ENCODE measurements around the gene SLC38A5. TPM values are rescaled to one million over a fixed set of nuclear protein-coding genes. Genes with fewer than 3 reads are reported as not detected.

The SLC38A5 gene
- polyA plus RNA-seq, 2 donors, result 16.3 to 22.1 TPM

- 61 to 70% methylated on average over 12 of the region's 12 CpGs for WGBS, 2 donors
- Histone ChIP-seq H3K27me3 (ENCODE audit: control insufficient read depth in 1 of 2, insufficient read depth in 2 of 2, low read length in 2 of 2) (no peaks in the 10 kb centered on the region), H3K27ac (ENCODE audit: low read depth in 2 of 2, low read length in 1 of 2) (no peak overlapping the region), H3K36me3 (ENCODE audit: control insufficient read depth in 2 of 2, insufficient read depth in 2 of 2, low read length in 1 of 2) (peaks cover 0 to 2% of the 10 kb centered on the region in 2 donors), H3K9me3 (ENCODE audit: control insufficient read depth in 2 of 2, insufficient read depth in 1 of 2, low read depth in 1 of 2, low read length in 1 of 2) (no peaks in the 10 kb centered on the region), H3K4me3 (ENCODE audit: low read depth in 1 of 2, low read length in 2 of 2) (no peak overlapping the region), H3K4me1 (ENCODE audit: control insufficient read depth in 2 of 2, insufficient read depth in 2 of 2, low read length in 1 of 2) (peaks cover 0 to 2% of the 10 kb centered on the region in 2 donors)
Measured at GRCh38 chrX:48472851-48473703, 3.0 kb upstream of the SLC38A5 start.

GRCh38 chrX:48472225-48472624 is 2.2 kb upstream of the SLC38A5 start:
- H3K9me3 ChIP-seq (ENCODE audit: control insufficient read depth in 2 of 2, insufficient read depth in 1 of 2, low read depth in 1 of 2, low read length in 1 of 2), result no peaks in the 10 kb centered on the region
- H3K27ac ChIP-seq (ENCODE audit: low read depth in 2 of 2, low read length in 1 of 2), result no peak overlapping the region
- H3K27me3 ChIP-seq (ENCODE audit: control insufficient read depth in 1 of 2, insufficient read depth in 2 of 2, low read length in 2 of 2), result no peaks in the 10 kb centered on the region
- no peak overlapping the region for H3K4me3 ChIP-seq (ENCODE audit: low read depth in 1 of 2, low read length in 2 of 2)
- H3K36me3 ChIP-seq (ENCODE audit: control insufficient read depth in 2 of 2, insufficient read depth in 2 of 2, low read length in 1 of 2), result no peaks in the 10 kb centered on the region
- WGBS, 2 donors, result 55 to 64% methylated on average over 9 of the region's 9 CpGs
- H3K4me1 ChIP-seq (ENCODE audit: control insufficient read depth in 2 of 2, insufficient read depth in 2 of 2, low read length in 1 of 2), result peaks cover 0 to 2% of the 10 kb centered on the region in 2 donors

- WGBS, 2 donors, result 54 to 68% methylated on average over 8 of the region's 8 CpGs
- Histone ChIP-seq H3K36me3 (ENCODE audit: control insufficient read depth in 2 of 2, insufficient read depth in 2 of 2, low read length in 1 of 2) (no peaks in the 10 kb centered on the region), H3K4me3 (ENCODE audit: low read depth in 1 of 2, low read length in 2 of 2) (no peak overlapping the region), H3K9me3 (ENCODE audit: control insufficient read depth in 2 of 2, insufficient read depth in 1 of 2, low read depth in 1 of 2, low read length in 1 of 2) (no peaks in the 10 kb centered on the region), H3K4me1 (ENCODE audit: control insufficient read depth in 2 of 2, insufficient read depth in 2 of 2, low read length in 1 of 2) (no peaks in the 10 kb centered on the region), H3K27ac (ENCODE audit: low read depth in 2 of 2, low read length in 1 of 2) (no peak overlapping the region), H3K27me3 (ENCODE audit: control insufficient read depth in 1 of 2, insufficient read depth in 2 of 2, low read length in 2 of 2) (no peaks in the 10 kb centered on the region)
Measured at GRCh38 chrX:48471504-48471903, 1.4 kb upstream of the SLC38A5 start.

- H3K9me3 ChIP-seq (ENCODE audit: control insufficient read depth in 2 of 2, insufficient read depth in 1 of 2, low read depth in 1 of 2, low read length in 1 of 2), result no peaks in the 10 kb centered on the region
- WGBS, 2 donors, result 78 to 88% methylated on average over 9 of the region's 9 CpGs
- no peaks in the 10 kb centered on the region for H3K27me3 ChIP-seq (ENCODE audit: control insufficient read depth in 1 of 2, insufficient read depth in 2 of 2, low read length in 2 of 2)
- no peak overlapping the region for H3K4me3 ChIP-seq (ENCODE audit: low read depth in 1 of 2, low read length in 2 of 2)
- H3K4me1 ChIP-seq (ENCODE audit: control insufficient read depth in 2 of 2, insufficient read depth in 2 of 2, low read length in 1 of 2), result no peaks in the 10 kb centered on the region
- H3K36me3 ChIP-seq (ENCODE audit: control insufficient read depth in 2 of 2, insufficient read depth in 2 of 2, low read length in 1 of 2), result no peaks in the 10 kb centered on the region
- no peak overlapping the region for H3K27ac ChIP-seq (ENCODE audit: low read depth in 2 of 2, low read length in 1 of 2)
Measured at GRCh38 chrX:48470833-48471118, 716 bp upstream of the SLC38A5 start.

GRCh38 chrX:48468693-48469691 is 1.1 kb downstream of the SLC38A5 start:
- H3K4me3 ChIP-seq (ENCODE audit: low read depth in 1 of 2, low read length in 2 of 2), result peak overlapping the region in 1 of 2 donors; percentile 29
- no peaks in the 10 kb centered on the region for H3K4me1 ChIP-seq (ENCODE audit: control insufficient read depth in 2 of 2, insufficient read depth in 2 of 2, low read length in 1 of 2)
- no peaks in the 10 kb centered on the region for H3K36me3 ChIP-seq (ENCODE audit: control insufficient read depth in 2 of 2, insufficient read depth in 2 of 2, low read length in 1 of 2)
- no peak overlapping the region for H3K27ac ChIP-seq (ENCODE audit: low read depth in 2 of 2, low read length in 1 of 2)
- no peaks in the 10 kb centered on the region for H3K9me3 ChIP-seq (ENCODE audit: control insufficient read depth in 2 of 2, insufficient read depth in 1 of 2, low read depth in 1 of 2, low read length in 1 of 2)
- H3K27me3 ChIP-seq (ENCODE audit: control insufficient read depth in 1 of 2, insufficient read depth in 2 of 2, low read length in 2 of 2), result no peaks in the 10 kb centered on the region
- WGBS, 2 donors, result 36 to 42% methylated on average over 23 of the region's 23 CpGs

- H3K4me1 ChIP-seq (ENCODE audit: control insufficient read depth in 2 of 2, insufficient read depth in 2 of 2, low read length in 1 of 2), result no peaks in the 10 kb centered on the region
- H3K36me3 ChIP-seq (ENCODE audit: control insufficient read depth in 2 of 2, insufficient read depth in 2 of 2, low read length in 1 of 2), result no peaks in the 10 kb centered on the region
- H3K4me3 ChIP-seq (ENCODE audit: low read depth in 1 of 2, low read length in 2 of 2), result peak overlapping the region; percentile 13 to 29
- no peak overlapping the region for H3K27ac ChIP-seq (ENCODE audit: low read depth in 2 of 2, low read length in 1 of 2)
- WGBS, 2 donors, result 6 to 20% methylated on average over 15 to 18 of the region's 18 CpGs
- H3K9me3 ChIP-seq (ENCODE audit: control insufficient read depth in 2 of 2, insufficient read depth in 1 of 2, low read depth in 1 of 2, low read length in 1 of 2), result no peaks in the 10 kb centered on the region
- H3K27me3 ChIP-seq (ENCODE audit: control insufficient read depth in 1 of 2, insufficient read depth in 2 of 2, low read length in 2 of 2), result no peaks in the 10 kb centered on the region
Measured at GRCh38 chrX:48468247-48468671, 1.8 kb downstream of the SLC38A5 start.

GRCh38 chrX:48467281-48467761 is 2.7 kb downstream of the SLC38A5 start:
- Histone ChIP-seq H3K27me3 (ENCODE audit: control insufficient read depth in 1 of 2, insufficient read depth in 2 of 2, low read length in 2 of 2) (no peaks in the 10 kb centered on the region), H3K9me3 (ENCODE audit: control insufficient read depth in 2 of 2, insufficient read depth in 1 of 2, low read depth in 1 of 2, low read length in 1 of 2) (no peaks in the 10 kb centered on the region), H3K4me1 (ENCODE audit: control insufficient read depth in 2 of 2, insufficient read depth in 2 of 2, low read length in 1 of 2) (no peaks in the 10 kb centered on the region), H3K4me3 (ENCODE audit: low read depth in 1 of 2, low read length in 2 of 2) (no peak overlapping the region), H3K36me3 (ENCODE audit: control insufficient read depth in 2 of 2, insufficient read depth in 2 of 2, low read length in 1 of 2) (no peaks in the 10 kb centered on the region), H3K27ac (ENCODE audit: low read depth in 2 of 2, low read length in 1 of 2) (no peak overlapping the region)
- WGBS, 2 donors, result 52 to 59% methylated on average over 10 of the region's 10 CpGs

- WGBS, 2 donors, result 86 to 89% methylated on average over 10 of the region's 10 CpGs
- no peak overlapping the region for H3K4me3 ChIP-seq (ENCODE audit: low read depth in 1 of 2, low read length in 2 of 2)
- H3K27me3 ChIP-seq (ENCODE audit: control insufficient read depth in 1 of 2, insufficient read depth in 2 of 2, low read length in 2 of 2), result no peaks in the 10 kb centered on the region
- H3K9me3 ChIP-seq (ENCODE audit: control insufficient read depth in 2 of 2, insufficient read depth in 1 of 2, low read depth in 1 of 2, low read length in 1 of 2), result no peaks in the 10 kb centered on the region
- no peaks in the 10 kb centered on the region for H3K36me3 ChIP-seq (ENCODE audit: control insufficient read depth in 2 of 2, insufficient read depth in 2 of 2, low read length in 1 of 2)
- H3K27ac ChIP-seq (ENCODE audit: low read depth in 2 of 2, low read length in 1 of 2), result no peak overlapping the region
- H3K4me1 ChIP-seq (ENCODE audit: control insufficient read depth in 2 of 2, insufficient read depth in 2 of 2, low read length in 1 of 2), result no peaks in the 10 kb centered on the region
Measured at GRCh38 chrX:48466696-48467095, 3.4 kb downstream of the SLC38A5 start.

- H3K9me3 ChIP-seq (ENCODE audit: control insufficient read depth in 2 of 2, insufficient read depth in 1 of 2, low read depth in 1 of 2, low read length in 1 of 2), result no peaks in the 10 kb centered on the region
- no peak overlapping the region for H3K27ac ChIP-seq (ENCODE audit: low read depth in 2 of 2, low read length in 1 of 2)
- no peak overlapping the region for H3K4me3 ChIP-seq (ENCODE audit: low read depth in 1 of 2, low read length in 2 of 2)
- WGBS, 2 donors, result 51 to 68% methylated on average over 10 of the region's 10 CpGs
- no peaks in the 10 kb centered on the region for H3K4me1 ChIP-seq (ENCODE audit: control insufficient read depth in 2 of 2, insufficient read depth in 2 of 2, low read length in 1 of 2)
- no peaks in the 10 kb centered on the region for H3K36me3 ChIP-seq (ENCODE audit: control insufficient read depth in 2 of 2, insufficient read depth in 2 of 2, low read length in 1 of 2)
- no peaks in the 10 kb centered on the region for H3K27me3 ChIP-seq (ENCODE audit: control insufficient read depth in 1 of 2, insufficient read depth in 2 of 2, low read length in 2 of 2)
Measured at GRCh38 chrX:48465336-48465933, 4.6 kb downstream of the SLC38A5 start.

Data from esophagus (tissue), 2 donors.